ENCODE results near the gene SS18L1.

Gene SS18L1

GRCh38 chr20:62215991-62216635 lies 72.5 kb downstream of the SS18L1 start:
- no peak for DNase-seq

- DNase-seq: no peak
These were observed 73.3 kb downstream of the SS18L1 start for GRCh38 chr20:62216636-62217566.

GRCh38 chr20:62217913-62218773 lies 74.6 kb downstream of the SS18L1 start:
- DNase-seq: no peak

GRCh38 chr20:62219101-62219991 lies 75.8 kb downstream of the SS18L1 start:
- no peak for DNase-seq

DNA sequence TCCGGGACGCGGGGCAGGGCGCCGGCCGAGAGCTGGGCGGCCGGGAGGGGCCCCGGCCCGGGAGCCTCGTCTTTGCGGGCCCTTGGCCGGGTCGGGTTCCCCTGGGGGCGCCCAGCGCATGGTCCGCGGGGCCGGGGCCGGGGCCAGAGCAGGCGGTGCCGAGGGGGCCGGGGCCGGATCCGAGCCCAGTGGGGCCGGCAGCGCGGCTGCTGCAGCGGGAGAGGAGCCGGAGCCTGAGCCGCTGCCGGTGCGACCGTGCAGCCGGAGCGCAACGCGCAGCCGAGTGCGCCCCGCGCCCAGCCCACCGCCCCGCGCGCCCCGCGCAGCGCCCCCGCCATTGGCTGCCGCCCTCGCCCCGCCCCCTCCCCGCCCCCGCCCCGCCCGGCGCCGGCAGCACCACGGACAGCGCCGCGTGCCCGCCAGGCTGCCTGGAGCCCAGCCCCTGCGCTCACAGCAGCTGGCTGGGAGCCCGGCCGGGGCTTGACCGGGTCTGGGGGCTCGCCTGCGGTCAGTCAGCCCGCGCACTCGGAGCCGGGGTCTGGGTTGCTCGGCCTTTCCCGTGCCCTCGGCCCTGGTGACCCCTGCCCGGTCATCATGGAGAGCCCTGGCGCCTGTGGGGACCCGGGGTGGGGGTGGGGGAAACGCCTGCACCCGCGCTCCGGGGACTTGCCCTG lies 76.6 kb downstream of the SS18L1 start, which contains the start of gene HRH3:
Gene HRH3 (minus strand): TSS at position 287 of the 674 bp plus-strand sequence. CDS start 308 bp downstream, outside the sequence.
- no peak for DNase-seq

DNA sequence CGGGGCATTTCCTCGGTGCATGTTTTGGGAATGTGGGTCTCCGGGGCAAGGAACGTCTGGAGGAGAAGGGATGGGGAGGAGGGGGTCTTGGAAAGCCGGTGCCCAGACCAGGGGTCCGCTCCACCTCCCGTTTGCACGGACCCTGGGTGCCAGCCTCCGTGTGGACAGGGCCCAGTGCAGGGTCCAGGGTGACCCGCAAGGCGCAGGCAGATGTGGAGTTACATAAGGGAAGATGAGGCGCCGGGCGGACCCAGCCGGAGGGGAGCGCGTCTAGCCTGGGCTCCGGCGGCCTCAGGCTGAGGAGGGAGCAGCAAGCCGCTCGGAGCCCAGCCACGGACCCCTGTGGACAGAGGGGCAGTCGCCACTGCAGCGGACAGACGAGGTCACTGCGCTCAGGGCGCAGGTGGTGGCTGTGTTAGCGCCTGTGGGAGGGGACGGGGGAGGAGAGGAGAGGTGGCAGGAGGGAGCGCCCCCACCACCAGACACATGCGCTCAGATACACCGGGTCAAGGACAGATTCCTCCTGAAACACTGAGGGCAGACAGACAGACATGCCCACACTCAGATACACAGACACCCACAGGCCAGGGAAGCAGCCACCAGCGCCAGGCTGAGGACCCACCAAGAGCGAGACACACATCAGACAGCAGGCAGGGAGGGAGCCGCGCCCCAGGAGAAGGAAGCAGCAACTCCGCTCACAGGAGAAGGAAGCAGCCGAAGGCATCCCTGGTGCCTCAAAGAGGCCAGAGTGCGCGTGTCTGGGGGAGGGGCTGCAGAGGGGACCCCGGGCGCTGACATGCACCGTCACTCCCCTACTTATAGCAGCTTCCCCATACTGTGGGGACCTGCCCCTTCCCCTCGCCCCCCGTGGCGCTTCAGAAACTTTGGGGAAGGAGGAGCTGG lies 77.3 kb downstream of the SS18L1 start:
- no peak for DNase-seq

GRCh38 chr20:62222266-62222850 lies 78.8 kb downstream of the SS18L1 start:
- DNase-seq: no peak

DNA sequence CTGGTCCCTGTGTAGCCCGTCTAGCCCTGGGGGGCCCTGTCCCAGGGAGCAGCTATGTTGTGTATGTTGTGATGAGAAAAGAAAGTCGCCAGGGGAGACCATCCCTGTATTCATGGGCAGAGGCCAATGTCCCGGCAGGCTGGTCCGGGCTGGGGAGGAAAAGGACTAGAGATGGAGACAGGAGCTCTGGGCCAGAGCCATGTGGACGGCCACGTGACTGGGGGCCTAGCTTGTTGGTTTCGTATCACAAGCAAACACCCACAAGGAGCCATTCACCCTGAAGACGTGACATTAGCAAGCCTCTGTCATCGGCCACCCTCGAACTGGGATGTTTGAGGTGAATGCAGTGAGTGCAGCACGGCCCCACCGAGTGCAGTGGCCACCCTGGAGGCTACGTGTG lies 79.4 kb downstream of the SS18L1 start:
- no peak for DNase-seq

DNA sequence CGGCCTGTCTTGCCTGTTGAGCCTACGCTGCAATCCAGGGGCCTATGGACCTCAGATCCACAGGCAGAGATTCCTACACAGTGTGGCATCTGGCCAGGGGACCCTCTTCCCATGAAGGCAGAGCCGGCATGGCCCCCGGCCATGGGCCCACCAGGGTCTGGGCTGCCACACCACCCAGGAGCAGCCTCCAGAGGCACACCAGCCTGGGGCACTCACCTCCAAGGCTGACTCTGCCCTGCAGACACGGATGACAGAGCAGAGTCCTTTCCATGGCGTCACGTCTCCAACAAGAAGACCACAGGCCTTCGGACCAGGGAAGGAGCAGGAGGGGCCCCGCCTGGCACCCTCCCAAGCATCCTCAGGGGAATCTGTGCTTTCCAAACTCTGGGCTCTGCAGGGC lies 80.0 kb downstream of the SS18L1 start:
- no peak for DNase-seq

DNA sequence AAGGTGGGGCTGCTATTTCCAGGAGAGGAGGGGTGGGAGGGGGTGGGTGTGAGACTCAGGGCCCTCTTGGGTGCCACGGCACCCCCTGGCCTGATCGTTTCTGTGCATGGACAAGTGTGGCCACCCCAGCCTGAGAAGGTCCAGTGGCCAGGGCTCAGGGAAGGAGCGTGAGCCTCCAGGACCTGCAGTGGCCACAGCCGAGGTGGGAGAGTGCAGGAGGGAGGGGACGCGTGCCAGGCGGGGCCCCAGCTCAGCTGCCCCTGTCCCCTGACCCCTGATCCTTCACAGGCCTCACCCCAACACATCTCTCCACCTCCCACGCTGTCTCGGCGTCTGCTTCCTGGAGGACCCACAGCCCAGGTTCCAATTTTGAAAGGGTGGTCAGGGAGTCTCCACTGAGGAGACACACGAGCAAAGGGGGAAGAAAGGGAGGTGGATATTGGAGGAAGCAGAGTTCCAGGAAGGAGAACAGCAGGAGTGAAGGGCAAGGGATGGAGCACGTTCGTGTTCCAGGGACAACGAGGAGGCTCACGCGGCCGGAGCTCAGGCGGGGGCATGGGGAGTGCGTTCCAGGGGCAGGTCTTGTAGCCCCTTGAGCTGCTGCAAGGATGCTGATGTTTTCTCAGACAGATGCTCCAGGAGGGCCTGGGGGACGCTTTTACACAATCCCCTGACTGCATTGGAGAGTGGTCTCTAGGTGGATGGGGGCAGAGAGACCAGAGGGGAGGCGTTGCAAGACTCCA lies 80.7 kb downstream of the SS18L1 start:
- DNase-seq: no peak

- DNase-seq: no peak
These were observed 81.5 kb downstream of the SS18L1 start for GRCh38 chr20:62225026-62225425.

DNA sequence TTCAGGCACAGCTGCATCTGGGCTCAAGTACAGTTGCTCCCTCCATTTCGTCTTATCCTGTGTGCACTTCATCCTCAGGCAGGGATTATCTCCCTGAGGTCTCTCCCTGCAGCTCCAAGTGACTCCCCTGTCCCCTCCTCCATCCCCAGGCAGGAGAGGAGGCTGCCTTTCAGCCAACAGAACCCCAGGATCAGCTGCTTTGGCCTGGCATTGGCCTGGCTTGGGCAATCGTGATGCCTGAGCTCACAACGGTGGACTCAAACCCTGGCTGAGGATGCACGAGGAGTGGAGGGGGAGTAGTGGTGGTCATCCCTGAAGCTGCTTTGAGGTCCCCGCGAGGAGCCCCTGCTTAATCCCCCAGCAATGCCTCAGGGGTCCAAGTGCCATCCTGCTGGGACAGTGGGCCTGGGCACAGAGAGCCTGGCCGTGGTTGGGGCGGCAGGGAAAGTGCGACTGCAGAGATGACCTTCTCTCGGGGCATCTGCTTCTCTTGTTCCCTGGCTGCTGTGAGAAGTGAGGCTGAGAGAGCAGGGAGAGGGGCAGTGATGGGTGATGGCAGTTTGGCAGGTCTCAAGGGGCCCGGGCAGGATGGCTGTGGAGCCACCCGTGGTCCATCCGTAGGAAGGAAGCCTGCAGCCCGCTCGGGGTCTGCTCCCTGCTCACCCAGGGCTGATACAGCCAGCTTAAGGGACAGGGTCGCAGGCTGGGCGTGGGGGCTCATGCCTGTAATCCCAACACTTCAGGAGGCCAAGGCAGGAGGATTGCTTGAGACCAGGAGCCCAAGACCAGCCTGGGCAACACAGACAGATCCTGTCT lies 82.5 kb downstream of the SS18L1 start:
- no peak for DNase-seq

DNA sequence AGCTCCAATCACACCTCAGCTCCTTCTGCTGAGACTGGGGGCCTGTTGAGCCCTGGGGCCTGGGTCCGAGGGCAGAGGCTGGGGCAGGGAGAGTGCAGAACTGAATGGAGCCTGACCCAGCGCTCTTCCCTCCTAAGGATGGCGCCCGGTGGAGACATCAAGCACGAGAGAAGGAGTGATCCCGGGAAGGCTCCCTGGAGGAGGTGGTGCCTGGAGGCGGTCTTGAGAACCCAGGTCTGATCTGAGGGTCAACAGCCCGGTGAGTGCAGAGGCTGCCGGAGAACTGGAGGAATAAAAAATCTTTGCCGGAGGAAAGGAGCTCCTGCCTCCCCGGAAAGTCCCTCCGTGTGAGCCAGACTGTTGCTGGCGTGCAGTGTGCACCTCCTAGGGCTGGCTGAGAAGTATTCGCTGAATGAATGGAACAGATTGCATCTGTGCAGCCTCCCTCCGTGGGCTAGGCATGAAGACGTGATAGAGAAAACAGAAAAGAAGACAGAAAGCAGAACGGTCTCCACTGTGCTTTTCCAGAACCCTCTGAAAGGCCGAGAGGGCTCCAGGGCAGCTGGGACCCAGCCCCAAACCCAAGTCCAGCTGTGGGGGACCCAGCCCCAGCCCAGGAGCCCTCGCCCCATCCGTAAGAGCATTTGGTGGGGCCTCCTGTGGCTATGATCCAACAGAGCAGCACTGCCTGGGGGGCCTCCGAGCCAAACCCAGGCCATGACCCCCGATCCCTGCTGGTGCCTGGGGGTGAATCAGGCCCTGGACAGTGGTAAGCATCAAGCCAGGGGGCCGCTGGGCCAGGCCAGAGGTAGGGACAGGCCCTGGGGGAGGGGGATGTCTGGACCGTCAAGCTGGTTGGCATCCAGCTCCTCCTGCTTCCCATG lies 83.4 kb downstream of the SS18L1 start:
- DNase-seq: no peak

GRCh38 chr20:62227591-62227976 lies 84.0 kb downstream of the SS18L1 start:
- DNase-seq: no peak

DNA sequence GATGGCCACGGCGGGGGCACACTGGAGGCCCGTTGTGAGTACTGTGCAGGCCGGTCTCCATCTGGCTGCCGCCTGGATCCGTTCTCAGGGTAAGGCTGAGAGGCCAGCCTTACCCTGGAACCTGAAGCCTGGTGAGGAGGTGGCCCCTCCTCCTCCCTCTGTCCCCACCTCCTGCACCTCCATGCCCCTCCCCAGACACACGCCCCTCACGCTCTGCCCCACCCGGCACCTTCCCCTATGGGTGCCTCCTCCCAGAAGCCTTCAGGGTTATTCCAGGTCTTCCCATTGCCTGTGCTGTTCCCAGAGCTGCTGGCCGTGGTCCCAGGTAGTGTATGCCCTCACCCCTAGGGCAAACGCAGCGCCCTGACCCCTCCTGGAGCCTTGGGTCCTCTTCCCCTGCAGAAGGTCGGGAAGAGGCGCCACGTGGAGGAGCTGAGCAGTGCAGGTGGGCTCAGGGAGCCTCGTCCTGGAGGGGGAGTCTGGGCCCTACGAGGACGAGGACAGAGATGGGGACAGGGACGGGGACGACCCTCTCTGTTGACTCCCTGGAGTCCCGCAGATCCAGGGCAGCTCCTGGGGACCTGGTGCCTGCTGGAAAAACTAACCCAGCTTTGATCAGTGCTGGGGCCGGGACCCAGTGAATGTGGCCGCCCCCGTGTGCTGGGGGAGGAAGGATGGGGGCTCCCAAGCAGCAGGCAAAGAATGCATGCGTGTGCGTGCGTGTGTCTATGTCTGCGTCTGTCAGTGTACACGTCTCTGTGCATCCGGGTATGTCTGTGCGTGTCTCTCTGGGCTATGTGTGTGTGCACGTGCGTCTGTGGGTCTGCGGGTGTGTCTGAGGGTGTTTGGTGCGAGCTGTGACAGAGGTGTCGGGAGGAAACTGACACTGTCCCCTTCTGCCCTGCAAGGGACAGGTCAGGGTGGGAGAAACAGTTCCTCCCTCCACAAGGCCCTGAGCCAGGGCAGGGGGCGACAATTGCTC lies 84.7 kb downstream of the SS18L1 start:
- DNase-seq: no peak

- no peak for DNase-seq
These were observed 85.5 kb downstream of the SS18L1 start for GRCh38 chr20:62228982-62229545.

Measured in CD4-positive, alpha-beta T cell treated with Interleukin-15 for 1 hour (primary cell).